Subcutaneous adipose tissue (tissue), 4 donors: ENCODE results near the gene KCNG4. TPM values are rescaled to one million over a fixed set of nuclear protein-coding genes. Genes with fewer than 3 reads are reported as not detected.

Source experiments
- total RNA-seq, 4 donors: library from RNA; depleted of rRNA; stranded (reverse); fragments of >200 nt; gene quantifications; one replicate each; pipeline ENCODE4 v1.1.0, GENCODE V29; 2016
- TF ChIP-seq, protein P1 (sequence below): fragments of 450-650 bp; IDR thresholded peaks from one replicate; pipeline ENCODE4 v1.5.1; 2016; ENCODE audit warnings: low read depth, mild to moderate bottlenecking, control low read depth, antibody characterized with exemption, moderate library complexity

Gene KCNG4
- total RNA-seq, 4 donors from 2014 or later, result not detected

DNA sequence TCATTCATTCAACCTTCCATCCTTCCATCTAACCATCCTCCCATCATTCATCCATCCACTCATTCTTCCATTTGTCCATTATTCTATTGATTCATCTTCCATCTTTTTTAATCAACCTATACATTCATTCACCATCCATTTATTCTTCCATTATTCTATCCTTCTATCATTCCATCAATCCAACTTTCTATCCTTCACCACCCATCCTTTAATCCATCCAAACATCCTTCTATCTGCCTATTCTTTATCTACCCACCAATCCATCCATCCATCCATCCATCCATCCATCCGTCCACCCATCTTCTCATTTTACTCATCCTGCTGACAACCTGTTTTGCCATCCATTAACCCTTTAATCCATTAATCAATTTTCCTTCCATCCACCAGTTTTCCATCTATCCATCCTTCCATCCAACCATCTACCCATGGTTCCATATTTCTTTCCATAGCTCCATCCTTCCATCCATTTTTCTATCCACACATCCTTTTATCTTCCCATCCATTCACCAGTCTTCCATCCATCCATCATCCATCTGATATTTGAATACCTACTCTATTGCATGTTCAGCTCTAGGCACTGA lies 33.0 kb upstream of the KCNG4 start:
- TF ChIP-seq, protein P1, sequence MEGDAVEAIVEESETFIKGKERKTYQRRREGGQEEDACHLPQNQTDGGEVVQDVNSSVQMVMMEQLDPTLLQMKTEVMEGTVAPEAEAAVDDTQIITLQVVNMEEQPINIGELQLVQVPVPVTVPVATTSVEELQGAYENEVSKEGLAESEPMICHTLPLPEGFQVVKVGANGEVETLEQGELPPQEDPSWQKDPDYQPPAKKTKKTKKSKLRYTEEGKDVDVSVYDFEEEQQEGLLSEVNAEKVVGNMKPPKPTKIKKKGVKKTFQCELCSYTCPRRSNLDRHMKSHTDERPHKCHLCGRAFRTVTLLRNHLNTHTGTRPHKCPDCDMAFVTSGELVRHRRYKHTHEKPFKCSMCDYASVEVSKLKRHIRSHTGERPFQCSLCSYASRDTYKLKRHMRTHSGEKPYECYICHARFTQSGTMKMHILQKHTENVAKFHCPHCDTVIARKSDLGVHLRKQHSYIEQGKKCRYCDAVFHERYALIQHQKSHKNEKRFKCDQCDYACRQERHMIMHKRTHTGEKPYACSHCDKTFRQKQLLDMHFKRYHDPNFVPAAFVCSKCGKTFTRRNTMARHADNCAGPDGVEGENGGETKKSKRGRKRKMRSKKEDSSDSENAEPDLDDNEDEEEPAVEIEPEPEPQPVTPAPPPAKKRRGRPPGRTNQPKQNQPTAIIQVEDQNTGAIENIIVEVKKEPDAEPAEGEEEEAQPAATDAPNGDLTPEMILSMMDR, result no peak

DNA sequence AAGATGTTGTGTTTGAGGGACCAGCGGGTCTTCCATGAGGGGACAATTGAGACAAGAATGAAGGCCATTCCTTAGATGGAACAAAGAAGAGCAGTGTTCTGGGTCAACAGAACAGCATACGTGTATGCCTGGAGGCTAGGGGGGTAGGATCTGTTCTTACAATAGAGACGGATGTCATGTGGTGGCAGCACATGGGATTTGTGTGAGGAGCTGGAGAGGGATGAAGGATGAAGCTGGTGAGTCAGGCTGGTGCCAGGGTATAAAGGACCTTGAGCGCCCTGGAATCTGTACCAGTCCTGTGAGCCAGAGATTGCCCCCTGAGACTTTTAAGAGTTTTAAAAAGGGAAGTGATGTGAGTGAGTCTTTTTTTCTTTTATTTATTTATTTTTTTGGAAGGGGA lies 32.1 kb upstream of the KCNG4 start:
- TF ChIP-seq, protein P1, result no peak

DNA sequence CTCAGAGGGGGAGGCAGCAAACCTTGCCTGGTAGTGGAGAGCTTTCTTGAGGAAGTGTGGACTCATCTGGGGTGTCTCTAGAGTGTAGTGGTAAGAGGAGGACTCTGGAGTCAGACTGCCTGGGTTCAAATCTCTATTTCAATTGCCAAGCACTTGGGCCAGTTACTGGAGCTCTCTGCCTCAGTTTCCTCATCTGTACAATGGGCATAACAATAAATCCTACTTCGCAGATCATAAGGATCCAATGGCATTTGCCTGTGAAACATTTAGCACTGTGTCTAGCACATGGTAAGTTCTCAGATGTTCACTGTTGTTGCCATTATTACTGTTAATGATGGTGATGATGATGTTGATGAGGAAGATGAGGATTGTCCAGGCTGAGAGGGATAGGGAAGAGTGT lies 31.2 kb upstream of the KCNG4 start:
- TF ChIP-seq, protein P1, result no peak

DNA sequence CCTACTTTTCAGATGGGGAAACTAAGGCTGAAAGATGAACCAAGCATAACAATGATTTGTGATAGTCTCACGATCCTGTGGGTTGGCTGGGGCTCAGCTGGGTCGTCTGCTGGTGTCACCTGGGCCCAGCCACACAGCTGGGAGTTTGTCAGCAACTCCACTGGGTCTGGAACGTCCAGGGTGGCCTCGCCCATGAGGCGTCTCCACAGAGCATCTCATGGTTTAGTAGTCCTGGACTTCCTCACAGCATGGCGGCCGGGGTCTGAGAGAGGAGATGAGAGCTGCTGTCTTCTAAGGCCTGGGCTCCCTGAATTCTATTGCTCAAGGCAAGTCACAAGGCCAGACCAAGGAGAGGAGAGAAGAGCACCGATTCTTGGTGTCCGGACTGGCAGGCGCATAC lies 30.7 kb upstream of the KCNG4 start:
- TF ChIP-seq, protein P1, result no peak

DNA sequence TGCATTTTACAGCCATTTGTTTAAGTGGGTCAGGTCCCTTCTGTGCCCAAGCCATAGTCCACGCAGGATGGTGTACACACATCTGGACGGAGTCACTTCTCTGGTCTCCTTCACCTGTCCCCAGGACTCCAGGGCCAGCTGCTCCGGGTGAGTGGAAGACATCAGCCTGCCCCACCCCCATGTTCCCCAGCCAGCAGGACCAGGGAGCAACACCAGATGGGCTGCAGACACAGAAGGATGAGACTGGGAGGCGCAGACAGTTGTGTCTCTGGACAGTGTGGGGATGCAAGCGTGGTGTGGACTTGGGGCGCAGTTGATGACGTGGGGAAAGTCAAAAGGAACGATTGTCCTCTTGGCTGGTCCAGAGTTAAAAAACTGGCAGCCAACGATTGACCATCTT lies 30.3 kb upstream of the KCNG4 start:
- TF ChIP-seq, protein P1, result no peak

DNA sequence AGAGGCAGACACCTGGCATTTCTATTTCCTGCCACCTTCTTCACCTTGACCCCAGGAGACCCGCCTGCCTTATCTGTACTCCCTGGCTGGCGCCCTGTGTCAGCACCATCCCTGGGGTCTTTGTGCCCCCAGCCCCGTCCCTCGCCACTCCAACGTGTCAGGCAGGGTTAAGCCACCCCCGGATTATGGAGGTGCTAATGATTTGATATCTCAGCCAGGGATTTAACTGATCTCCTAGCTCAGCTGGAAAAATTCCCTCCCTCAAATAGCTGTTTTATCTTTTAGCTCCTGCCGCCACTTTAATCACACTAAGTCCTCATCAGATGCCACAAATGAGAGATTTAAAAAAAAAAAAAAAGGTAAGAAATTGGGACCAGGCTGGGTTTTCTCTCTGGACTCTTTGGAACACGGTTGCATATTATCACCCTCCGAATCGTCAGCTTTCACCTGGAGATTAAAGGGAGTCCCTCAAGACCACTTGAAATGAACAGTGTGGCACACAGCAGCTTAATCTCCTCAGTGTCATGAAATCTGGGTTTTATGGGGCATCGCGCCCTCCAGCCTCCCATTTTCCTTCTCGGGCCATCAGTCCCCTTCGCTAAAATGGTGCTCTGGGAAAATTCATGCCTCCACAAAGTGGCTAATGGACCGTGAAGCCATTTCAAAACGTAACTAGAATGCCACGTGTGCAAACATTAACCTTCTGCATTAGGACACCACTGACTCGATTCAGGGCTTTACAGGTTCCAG lies 28.7 kb upstream of the KCNG4 start:
- TF ChIP-seq, protein P1, result no peak

DNA sequence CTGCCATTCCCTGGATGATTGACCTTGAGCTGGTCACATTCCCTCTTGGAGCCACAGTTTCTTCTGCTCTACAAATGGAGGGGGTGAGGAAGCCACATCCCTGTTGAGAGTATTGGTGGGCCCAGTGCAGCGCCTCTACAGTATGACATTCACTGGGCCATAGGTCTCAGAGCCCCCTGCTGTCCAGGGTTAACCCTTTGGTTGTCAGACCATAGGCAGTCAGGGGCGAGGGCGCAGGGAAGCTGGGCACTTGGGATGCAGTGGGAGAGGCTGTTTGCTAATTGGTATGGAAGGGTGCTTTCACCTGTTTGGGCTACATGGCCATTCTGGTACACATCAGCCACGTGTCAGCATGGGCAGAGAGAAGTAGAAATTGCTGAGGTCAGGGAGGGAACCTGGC lies 27.6 kb upstream of the KCNG4 start:
- TF ChIP-seq, protein P1, result no peak
